Lung microvascular endothelial cell (primary cell): Measurements from ENCODE around the gene ZNF10. TPM values are rescaled to one million over a fixed set of nuclear protein-coding genes. Genes with fewer than 3 reads are reported as not detected.

Experiments
- DNase-seq, 2 donors: peaks; one replicate each; pipeline versions ENCODE4 v3.0.0 to v3.0.0-alpha.2; 2010; ENCODE audit warnings: low read depth in 2 of 2
- total RNA-seq: library from RNA; depleted of rRNA; stranded (reverse); fragments of >200 nt; gene quantifications from 2 replicates; pipeline ENCODE4 v1.2.1, GENCODE V29; 2014

Gene ZNF10
- total RNA-seq = 4.8 and 8.5 TPM in 2 replicates

DNA sequence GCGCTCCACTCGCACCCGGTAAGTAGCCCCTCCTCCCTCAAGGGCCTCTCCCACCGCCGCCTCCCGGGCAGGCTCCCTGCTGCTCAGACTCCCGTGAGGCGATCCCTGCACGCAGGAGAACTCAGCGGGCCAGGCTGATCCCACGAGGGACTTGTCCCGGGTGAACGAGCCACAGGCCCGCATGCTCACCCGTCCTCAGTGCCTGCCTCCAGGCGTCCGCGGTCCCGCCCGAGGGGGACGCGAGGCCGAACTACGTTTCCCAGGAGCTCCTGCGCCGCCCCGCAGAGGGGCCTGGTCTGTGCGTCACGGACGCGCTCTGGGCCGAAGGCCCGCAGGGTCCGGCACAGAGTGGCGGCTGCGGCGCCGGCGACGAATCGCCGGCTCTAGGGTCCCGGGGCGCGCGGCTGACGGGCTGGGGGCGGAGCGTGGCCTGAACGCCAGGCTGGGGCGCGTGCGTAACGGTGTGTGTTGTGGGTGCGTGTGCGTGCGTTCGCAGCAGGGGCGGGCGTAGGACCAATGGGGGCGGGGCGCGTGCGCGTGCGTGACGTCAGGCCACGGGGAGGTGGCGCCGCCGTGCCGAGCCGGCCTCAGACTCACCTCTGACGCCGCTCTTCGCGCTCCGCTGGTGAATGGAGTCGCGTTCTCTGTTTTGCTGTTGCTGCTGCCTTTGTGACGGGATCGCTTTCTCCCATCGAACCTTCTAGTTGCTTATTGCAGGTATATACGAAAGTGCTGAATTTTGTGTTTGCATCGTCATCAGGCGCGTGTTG, at the start of gene ZNF10, which contains the start of gene ZNF891:
Gene ZNF10 (plus strand): TSS at position 590 of the 770 bp plus-strand sequence. CDS start 13,866 bp downstream, outside the sequence.
Gene ZNF891 (minus strand): TSS at position 237 of the 770 bp plus-strand sequence. CDS start 8,356 bp downstream, outside the sequence.
- DNase-seq = peak; percentile 99

DNA sequence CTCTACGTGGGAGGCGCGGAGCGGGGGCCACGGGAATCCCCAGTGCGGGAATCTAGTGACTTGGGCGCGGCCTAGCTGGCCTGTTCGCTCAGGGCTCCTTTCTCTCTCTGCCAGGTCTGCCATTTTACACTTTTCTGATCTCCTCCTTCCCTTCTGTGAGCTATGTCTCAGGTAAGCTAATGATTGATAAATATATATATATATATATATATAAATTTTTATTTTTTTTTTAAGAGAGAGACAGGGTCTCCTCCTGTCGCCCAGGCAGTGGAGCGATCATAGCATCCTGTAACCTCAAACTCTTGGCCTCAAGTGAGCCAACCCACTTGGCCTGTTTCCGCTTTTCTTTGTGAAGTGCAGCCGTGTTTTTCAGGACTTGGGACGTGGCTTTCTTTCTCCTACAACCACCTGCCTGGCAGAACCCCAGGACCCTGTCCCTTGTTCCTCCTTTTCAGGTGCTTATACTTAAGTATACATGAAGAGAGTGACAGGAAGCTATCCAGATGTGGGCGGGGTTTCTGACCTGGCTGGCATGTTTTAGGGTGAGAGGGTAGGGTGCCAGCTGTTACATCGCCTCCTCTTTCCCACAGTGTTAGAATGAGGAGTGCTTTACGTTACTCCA, 49.2 kb upstream of the ZNF10 start:
- peak in 1 of 2 donors; percentile 80 for DNase-seq

DNA sequence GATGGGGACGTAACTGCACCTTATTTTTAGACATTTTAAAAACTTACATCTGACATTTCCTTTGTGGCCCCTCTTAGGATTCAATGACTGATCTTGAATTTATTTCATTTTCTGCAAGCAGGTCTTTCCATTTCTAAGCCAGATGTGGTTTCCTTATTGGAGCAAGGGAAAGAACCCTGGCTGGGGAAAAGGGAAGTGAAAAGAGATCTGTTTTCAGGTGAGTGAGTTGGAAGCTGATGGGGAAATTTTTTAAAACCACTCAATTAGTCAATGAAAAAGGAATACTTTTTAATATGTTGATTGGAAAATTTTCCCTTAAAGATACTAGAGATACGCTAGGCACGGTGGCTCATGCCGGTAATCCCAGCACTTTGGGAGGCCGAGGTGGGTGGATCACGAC, 47.1 kb upstream of the ZNF10 start:
- no peak for DNase-seq

DNA sequence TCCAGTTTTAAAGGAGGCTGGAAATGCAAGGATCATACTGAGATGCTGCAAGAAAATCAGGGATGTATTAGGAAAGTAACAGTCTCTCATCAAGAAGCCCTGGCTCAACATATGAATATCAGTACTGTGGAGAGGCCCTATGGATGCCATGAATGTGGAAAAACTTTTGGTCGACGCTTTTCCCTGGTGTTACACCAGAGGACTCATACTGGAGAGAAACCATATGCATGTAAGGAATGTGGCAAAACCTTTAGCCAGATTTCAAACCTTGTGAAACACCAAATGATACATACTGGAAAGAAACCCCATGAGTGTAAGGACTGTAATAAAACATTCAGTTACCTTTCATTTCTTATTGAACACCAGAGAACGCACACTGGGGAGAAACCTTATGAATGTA, 24.8 kb upstream of the ZNF10 start:
- peak in 1 of 2 donors; percentile 11 for DNase-seq

DNA sequence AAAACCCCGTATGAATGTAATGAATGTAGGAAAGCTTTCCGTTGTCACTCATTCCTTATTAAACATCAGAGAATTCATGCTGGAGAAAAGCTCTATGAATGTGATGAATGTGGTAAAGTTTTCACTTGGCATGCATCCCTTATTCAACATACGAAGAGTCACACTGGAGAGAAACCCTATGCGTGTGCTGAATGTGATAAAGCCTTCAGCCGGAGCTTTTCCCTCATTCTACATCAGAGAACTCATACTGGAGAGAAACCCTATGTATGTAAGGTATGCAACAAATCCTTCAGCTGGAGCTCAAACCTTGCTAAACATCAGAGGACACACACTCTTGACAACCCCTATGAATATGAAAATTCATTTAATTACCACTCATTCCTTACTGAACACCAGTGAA, 24.2 kb upstream of the ZNF10 start:
- peak; percentile 6 to 15 for DNase-seq

DNA sequence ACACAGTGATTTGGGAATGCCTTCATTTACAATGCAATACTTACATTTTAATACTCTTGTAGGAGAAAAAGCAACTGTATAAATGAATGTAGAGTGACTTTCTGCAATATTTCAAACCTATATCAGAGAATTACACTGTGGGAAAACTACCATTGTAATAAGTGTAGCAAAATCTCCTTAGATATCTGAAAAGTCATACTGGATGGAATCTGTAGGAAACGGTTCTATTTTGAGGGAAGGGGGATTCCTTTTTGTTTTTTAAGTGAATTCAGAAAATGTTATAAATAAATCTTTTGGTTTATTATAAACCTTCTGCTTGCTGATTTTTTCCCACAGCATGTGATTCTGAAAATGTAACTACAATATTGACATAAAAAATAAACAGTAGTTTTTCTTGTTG, 23.3 kb upstream of the ZNF10 start:
- no peak for DNase-seq

DNA sequence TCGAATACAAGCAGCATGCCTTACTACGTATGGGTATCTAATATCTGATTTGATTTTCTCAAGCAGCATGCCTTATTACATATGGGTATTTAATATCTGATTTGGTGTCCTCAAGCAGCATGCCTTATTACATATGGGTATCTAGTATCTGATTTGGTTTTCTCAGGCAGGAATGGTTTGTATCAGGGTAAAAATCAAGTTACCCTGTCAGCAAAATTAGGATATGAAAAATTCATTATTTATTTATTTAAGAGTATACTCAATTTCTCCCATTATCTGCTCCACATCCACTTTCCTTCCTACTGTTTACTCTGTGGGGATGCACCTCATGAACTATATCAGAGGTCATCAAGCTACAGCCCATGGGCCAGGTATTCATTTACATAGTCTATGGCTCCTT, 22.3 kb upstream of the ZNF10 start:
- DNase-seq = no peak

DNA sequence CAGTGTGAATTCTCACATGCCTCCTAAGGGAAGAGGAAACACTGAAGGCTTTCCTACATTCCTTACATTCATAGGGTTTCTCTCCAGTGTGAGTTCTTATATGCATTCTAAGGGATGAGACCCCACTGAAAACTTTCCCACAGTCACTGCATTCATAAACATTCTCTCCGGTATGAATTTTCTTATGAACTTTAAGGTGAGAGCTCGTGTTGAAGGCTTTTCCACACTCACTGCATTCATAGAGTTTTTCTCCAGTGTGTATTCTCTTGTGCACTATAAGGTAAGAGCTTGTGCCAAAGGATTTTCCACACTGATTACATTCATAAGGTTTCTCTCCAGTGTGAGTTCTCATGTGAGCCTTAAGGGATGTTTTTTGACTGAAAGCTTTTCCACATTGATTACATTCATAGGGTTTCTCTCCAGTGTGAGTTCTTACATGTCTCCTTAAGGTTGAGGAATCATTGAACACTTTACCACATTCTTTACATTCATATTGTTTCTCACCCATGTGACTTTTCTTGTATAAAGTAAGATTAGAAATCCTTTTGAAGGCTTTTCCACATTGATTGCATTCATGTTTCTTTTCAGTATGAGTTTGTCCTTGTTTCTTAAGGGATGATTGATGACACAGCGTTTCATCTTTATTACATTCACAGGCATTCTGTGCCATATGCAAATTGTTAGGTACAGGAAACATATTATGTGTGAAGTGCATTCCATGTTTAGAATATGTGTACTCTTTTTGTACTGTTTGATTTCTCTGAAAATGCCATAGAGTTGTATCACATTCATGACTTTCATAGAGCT, 9.8 kb upstream of the ZNF10 start:
- DNase-seq = peak in 1 of 2 donors; percentile 7

DNA sequence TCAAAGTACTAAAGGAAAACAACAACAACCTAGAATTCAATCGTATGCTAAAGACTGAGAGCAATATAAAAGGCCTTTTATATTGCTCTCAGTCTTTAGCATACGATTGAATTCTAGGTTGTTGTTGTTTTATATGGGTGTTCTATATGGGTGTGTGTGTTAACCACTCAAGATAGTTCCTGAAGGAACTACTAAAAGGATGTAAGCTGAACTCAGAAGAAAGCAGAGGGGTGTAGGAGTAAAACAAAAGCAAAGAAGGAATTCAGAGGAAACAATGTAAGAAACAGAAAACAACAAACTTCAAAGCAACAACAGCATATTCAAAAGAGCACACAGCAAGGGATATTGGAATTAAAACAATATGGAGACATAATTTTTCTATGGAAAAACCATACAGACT, 5.8 kb upstream of the ZNF10 start:
- no peak for DNase-seq

DNA sequence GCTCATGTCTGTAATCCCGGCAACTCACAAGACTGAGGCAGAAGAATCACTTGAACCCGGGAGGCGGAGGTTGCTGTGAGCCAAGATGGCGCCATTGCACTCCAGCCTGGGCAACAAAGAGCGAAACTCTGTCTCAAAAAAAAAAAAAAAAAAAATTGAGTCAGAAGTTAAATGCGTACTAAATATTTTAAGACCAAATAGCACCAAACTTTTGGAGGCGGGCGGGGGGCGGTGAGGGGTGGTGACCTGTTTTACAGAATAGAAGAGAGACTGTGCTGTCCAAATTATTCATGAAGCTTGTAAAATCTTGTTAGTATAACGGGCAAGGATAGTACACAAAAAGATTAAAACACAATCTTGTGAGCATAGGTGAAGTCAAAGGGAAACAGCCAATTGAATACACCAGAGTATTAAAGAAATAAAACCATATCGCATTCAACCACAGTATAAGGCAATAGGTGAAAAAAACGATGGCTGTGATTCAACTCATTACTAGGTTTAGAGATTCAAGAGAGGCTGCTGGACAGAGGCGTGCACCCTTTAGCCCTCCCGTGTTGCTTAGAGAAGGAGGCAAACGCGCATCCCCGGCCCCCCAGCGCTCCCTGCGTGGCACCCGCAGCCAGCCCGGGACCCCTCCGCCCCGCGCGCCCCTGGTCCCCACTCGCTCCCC, 924 bp upstream of the ZNF10 start:
- DNase-seq = peak; percentile 45 to 53

DNA sequence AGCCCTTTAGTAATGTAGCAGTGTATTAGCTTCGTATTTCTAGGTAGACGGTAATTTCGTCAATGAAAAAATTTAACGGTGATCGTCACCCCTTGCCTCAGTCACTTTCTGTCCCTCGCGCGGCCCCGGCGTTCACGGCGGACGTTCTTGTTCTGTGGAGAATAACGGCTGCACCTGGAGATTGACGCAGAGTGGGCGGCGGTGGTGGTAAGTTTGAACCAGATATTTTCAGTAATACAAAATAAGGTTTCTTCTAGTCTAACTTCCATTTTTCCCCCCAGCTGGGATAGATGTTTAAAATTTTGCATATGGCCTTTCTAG, 341 bp downstream of the ZNF10 start:
- no peak for DNase-seq

DNA sequence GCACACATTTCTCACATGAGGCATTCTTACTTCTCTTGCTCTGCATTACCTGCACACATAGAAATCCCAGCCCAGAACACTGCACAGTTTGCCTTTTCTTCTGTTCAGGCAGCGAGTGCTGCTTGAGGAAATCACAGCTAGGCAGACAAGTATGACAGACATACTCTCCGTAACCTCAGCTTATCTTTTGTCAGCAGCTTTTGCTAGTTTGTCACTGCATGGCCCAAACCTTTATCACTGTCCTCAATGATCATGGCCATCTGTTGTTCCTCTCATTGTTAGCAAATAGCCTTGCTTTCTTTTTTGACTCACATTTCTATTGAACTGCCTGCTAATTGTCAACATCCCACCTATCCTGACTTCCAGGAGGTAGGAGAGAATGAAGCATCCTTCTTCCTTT, 5.3 kb downstream of the ZNF10 start:
- no peak for DNase-seq

DNA sequence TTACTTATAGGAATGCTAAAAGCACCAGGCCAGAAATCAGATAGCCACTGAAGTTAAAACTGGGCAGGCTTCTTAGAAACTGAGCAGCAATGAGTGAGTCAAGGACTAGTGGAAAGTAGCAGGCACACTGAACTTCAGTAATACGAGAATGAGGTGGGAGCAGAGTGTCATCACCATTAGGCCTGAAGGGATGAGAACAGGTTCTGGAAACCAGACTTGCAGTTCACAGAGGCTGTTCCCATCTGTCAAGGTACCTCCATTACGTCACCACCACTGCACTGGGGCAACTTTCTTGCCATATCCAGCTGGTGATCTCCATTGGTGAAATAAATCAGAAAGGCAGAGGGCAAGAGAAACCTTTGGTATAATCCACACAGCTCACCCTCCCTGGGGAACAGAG, 15.6 kb downstream of the ZNF10 start:
- no peak for DNase-seq

DNA sequence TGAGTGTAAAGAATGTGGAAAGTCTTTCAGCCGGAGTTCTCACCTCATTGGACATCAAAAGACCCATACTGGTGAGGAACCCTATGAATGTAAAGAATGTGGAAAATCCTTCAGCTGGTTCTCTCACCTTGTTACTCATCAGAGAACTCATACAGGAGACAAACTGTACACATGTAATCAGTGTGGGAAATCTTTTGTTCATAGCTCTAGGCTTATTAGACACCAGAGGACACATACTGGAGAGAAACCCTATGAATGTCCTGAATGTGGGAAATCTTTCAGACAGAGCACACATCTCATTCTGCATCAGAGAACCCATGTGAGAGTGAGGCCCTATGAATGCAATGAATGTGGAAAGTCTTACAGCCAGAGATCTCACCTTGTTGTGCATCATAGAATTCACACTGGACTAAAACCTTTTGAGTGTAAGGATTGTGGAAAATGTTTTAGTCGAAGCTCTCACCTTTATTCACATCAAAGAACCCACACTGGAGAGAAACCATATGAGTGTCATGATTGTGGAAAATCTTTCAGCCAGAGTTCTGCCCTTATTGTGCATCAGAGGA, 25.8 kb downstream of the ZNF10 start:
- no peak for DNase-seq

DNA sequence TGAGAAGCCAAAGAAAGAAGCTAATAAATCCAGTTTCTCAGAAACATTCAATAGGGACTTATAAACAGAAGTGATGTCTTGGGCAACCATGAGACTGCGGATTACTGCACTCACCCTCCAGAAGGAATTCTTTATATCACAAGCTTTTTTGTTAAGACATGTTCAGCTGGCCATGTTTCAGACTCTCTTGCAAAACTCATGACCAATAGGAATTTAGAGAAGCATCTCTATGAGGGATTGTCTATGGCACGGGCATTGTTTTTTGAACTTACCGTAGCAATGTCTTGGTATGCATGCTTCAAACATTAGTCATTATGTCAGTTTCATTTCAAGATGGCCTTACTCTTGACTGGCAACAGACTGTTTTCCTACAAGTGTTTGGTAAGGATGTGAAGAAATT, 35.3 kb downstream of the ZNF10 start:
- DNase-seq = no peak

DNA sequence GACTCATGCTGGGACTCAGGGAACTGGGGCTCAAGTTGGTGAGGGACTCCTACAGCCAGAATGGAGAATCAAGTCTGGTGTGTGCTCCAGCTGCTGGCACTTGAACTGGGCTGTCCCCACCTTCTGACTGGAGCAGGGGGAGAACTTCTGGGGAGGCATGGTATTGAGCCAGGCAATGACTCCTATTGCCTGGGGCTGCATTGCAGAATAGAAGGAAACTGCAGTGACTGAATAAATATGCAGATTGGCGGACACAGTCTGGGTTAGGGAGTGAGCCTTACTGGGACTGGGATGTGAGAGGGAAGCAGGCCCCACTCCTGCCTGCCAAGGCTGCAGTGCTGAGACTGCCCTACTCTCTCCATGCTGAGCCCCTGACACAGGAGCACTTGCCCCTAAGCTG, 42.1 kb downstream of the ZNF10 start:
- no peak for DNase-seq

DNA sequence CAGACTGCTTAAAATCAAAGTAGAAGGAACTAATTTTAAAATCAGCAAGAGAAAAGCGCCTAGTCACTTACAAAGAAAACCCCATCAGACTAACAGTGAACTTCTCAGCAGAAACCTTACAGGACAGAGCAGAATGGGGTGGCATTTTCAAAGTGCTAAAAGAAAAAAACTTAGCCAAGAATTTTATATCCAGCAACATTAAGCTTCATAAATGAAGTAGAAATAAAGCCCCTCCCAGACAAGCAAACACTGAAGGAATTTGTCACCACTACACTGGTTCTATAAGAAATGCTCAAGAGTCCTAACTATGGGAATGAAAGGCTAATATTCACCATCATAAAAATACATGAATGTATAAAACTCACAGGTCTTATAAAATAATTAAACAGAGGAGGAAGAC, 44.5 kb downstream of the ZNF10 start:
- DNase-seq = no peak

DNA sequence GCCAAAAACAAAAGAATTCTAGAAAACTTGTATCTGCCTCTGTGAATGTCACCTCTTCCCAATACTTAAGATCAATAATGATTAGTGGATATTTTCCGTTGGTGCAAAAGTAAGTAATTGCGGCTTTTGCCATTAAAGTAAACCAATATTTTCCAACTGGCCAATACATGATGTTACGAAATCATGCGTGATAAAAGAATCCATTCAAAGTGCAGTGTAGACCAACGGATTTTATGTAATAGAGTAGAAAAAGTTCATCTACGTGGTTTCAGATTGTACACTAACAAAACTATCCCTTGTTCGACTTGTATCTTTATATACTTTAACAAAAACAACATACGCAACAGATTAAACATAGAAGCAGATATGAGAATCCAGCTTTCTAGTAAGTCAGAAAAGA, 50.2 kb downstream of the ZNF10 start:
- no peak for DNase-seq

DNA sequence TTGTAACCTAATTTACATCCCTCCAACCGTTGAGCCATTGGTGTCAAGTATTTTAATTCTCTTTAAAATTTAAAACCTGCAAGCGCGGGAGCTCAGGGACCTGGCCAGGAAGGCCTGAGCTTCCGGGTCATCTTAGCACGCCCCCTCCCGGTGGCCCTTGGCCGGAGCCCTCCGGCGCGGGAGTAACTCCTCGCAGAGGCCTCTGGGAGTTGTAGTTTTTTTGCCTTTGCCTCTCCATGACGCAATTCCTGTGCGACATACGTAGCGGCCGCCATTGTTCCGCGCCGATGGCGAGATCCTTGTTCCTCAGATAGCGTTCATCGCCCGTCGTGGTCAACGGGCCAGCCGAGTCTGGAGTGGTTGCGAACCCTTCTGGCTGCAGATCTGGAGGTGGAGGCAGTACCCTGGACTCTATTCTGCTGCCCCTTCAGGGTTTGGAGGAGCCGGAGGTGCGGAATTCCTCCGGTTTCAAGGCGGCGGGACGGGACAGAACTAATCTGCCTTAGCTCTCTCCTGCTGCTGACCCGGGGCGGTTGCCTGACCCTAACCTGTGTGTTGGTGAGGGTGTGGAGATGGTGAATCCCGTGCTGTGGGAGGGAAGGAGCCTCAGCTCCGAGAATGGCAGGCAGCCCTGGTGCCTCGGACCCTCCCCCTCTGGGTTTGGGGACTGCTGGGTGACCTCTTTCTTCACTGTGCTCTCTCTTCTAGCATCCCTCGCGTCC, 51.0 kb downstream of the ZNF10 start, which contains the start of gene ZNF268:
Gene ZNF268 (plus strand): TSS at position 258 of the 722 bp plus-strand sequence. CDS start 503 bp downstream, outside the sequence.
- peak; percentile 96 for DNase-seq

DNA sequence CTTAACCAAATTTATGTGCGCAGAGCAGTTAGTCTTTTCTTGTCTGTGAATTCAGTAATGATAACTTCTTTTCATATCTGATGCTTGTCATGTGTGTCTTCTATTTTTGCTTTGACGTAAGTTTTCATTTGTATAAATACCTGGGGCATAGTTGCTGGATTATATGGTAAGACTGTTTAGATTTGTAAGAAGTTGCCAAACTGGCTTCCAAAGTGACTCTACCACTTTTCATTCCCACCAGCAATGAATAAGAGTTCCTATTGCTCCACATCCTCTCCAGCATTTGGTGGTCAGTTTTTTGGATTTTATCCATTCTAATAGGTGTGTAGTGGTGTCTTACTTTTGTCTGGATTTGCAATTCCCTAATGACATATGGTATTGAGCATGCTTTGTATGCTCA, 59.7 kb downstream of the ZNF10 start:
- no peak for DNase-seq

DNA sequence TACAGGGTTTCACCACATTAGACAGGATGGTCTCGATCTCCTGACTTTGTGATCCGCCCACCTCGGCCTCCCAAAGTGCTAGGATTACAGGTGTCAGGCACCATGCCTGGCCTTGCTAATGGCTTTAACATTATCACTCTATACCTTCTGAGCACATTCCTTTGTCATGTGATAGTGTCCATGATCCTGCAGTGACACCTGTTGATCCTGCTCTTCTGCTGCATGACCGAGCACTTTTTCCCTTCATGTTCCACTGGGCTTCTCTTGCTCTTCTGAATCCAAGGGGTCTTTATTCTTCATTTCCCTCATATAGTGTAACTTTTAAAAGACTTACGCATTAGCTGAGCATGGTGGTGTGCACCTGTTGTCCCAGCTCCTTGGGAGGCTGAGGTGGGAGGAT, 62.4 kb downstream of the ZNF10 start:
- no peak for DNase-seq
